Raji (cell line): Measurements from ENCODE around the gene DNAL1.

ENCODE experiments used
- POLR2A ChIP-seq: IDR thresholded peaks from 2 replicates; pipeline ENCODE4 v1.6.1; 2011; ENCODE audit warnings: low read depth, low read length, control low read depth; ENCODE audit not compliant: insufficient read depth

Gene DNAL1

DNA sequence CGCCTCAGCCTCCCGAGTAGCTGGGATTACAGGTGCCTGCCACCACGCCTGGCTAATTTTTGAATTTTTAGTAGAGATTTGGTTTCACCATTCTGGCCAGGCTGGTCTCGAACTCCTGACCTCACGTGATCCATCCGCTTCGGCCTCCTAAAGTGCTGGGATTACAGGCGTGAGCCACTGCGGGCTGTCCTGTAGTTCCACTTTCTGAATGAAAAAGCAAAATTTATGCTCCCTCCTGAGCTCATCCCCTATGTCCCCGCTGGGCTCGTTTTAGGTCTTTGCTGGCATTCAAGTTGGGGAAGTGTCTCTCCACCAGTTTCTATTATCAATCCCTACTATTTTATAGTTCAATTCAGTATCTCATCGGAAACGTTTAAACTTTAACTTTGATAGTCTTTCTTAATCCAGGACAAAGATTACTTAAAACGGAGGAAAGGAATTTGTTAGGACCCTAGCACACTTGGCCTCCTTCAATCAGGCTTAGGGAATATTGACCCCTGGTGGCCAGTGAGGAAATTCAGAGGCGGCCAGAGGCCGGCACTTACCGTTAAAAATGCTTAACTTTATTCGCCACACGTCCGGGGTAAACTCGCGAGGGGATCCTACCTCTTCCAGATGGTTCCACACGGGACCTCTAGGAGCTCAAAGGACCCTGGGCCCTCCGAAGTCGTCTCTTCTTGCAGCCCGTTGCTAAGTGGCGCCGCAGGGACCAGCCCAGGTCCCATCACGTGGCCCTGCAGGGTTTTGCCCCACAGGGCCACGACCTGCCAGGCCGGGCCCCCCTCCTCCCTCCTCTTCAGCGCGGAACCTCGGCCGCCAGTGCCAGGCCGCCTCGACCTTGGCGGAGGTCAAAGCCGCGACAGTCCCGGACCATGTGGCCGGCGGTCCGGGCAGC is 11.4 kb upstream of the DNAL1 start:
- no peak for TF ChIP-seq POLR2A

DNA sequence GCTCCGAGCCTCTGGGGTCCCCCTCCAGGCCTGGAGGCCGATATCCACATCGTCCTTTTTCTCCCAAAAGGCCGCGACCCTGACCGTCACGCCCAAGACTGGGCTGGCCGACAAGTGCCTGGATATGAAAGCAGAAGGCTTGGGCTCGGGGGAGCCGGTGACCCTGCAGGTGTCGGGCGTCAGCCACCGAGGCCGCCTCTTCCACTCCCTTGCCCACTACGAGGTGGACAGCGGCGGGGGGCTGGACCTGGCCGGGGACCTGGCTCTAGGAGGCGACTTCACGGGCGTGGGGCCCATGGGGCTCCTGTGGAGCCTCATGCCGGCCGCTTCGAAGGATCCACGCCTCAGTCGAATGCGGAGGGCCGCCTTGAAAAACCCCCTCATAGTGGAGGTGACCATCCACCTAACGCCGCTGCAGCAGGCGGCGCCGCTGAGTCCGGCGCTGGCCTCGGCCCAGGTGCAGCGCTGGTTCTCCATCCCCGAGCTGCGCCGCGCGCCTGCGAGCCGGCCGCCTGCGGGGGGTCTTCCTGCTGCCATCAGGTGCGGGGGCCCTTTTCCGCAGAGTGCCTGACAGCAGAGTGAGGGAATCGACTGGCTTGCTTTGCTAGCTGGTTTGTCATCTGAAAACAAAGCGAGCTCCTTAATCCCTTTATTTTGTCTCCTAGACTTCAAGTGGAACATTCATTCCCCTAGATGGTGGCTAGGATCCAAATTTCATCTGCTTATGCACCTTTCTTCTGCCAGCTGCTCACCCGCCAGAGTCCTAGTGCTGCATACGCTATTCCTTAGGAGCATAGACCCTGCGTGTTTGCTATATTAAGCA is 10.6 kb upstream of the DNAL1 start:
- no peak for TF ChIP-seq POLR2A

DNA sequence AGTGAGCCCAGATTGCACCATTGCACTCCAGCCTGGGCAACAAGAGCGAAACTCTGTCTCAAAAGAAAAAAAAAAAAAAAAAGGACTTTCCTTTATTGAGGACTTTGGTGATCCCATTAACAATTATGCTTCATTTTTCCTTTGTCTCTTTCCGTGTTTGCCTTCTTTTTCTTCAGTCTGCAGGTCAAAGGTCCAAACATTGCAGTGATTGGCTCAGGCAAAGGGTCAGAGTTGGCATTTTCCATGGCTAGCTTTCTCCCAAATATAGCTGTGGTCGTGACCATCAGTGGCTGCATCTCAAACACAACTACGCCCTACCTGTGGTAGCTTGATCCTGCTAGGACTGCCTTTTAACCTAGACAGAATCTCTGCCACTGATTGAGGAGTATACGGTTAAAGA is 7.0 kb upstream of the DNAL1 start:
- TF ChIP-seq POLR2A: no peak

DNA sequence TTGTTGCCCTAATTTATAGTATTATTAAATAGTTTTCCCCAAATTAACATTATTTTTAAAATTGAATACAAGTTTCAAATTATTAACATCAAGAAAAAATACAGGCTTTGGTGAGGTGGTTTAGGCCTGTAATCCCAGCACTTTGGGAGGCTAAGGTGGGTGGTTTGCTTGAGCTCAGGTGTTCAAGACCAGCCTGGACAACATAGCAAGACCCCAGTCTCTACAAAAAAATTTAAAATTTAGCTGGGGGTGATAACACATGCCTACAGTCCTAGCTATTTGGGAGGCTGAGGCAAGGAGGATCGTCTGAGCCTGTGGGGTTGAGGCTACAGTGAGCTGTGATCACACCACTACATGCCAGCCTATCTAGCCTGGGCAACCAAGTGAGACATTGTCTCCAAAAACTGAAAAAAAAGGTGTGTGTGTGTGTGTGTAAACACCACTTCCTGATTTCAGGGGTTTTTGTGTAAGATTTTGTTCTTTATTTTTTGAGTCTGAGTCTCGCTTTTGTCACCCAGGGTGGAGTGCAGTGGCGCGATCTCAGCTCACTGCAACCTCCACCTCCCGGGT is 3.9 kb upstream of the DNAL1 start:
- TF ChIP-seq POLR2A: no peak

DNA sequence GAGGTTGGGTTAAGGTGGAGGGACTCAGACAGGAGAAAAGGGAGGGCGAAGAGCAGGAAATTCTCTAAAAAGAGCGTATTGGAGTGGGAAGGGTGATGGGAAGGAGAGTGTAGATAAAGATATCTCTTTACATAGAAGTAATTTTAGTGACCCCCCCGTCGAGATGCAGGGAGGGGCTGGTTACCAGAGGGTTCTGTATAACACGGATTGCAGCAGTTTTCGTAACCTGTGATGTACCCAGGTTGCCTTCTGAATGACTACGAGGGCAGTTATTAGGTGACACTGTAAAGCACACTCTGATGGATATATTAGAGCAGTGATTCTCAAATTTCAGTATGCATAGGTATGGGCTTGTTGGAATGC is 443 bp downstream of the DNAL1 start:
- no peak for TF ChIP-seq POLR2A

DNA sequence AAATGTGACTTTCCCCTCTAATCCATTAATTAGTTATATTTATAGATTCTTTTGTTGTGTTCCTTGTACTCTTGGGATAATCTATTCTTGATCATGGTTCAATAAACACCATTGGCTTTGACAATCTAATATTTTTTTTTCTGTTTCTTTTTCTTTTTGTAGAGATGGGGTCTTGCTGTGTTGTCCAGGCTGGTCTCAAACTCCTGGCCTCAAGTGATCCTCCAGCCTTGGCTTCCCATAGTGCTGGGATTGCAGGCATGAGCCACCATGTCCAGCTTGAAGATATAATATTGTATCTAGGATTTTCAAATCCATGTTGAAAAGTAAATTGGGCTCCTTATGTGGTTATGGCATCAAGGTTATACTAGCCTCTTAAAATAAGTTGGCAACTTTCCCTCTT is 6.2 kb downstream of the DNAL1 start:
- no peak for TF ChIP-seq POLR2A

DNA sequence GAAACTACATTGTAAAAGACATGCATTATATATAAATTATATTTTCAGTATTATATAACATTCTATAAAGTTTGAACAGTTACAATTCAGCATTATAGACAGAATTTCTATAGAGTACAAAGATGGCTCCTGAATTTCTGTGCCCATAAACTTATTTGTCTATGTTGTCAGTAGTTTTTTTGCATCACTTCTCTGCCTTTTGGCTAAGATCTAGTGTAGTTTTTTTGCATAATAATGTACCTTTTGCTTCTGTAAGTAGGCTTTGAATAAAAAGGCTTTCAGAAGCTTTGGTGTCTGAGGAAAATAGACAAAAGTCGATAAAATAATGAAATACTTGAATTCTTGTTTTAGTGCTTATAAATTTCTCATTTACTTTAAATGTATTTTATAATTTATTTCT is 11.1 kb downstream of the DNAL1 start:
- no peak for TF ChIP-seq POLR2A

DNA sequence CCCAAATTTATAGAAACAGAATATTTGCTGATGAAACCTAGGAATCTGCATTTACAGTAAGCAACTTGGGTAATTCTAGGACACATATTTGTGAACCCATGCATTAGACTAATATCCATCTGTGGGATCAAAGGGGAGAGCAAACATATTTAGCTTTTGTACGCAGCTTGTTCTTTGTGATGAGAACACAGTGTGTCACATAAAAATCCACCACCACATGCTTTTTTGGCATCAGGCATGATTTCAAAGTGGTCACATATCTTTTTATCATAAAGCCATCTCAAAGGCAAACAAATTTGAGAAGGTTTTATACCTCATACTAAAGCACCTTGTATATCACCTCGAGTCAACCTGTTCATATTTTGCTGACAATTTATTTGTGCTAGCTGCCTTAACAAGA is 15.7 kb downstream of the DNAL1 start:
- no peak for TF ChIP-seq POLR2A

DNA sequence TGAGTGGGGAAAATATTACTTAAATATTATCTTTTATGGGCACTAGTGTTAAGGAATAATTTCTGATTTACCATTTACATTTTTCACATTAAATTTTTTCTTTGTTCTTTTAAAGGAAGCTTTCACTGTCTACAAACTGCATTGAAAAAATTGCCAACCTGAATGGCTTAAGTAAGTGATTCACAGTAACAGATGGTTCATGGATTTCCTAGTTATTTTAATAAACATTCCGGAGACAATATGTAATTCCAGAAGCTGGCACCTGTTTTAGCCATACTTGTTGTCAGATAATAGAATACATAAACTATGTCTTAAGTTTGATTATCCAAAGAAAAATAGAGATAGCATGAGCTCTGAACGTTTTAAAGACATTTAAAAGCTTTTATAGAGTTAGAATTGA is 17.1 kb downstream of the DNAL1 start:
- no peak for TF ChIP-seq POLR2A

DNA sequence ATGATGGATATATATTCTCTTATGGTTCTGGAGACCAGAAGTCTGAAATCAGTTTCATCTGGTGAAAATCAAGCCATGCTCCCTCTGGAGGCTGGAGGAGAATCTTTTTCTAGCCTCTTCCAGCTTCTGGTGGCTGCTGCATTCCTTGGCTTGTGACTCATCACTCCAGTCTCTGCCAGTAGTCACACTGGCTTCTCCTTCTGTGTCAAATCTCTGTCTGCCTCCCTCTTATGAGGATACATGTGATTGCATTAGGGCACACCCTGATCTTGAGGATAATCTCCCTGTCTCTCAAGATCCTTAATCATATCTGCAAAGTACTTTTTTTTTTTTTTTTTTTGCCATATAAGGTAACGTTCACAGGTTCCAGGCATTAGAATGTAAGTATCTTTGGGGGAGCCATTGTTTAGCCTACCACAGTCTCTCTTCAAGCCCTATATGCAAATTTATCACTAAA is 17.7 kb downstream of the DNAL1 start:
- no peak for TF ChIP-seq POLR2A

DNA sequence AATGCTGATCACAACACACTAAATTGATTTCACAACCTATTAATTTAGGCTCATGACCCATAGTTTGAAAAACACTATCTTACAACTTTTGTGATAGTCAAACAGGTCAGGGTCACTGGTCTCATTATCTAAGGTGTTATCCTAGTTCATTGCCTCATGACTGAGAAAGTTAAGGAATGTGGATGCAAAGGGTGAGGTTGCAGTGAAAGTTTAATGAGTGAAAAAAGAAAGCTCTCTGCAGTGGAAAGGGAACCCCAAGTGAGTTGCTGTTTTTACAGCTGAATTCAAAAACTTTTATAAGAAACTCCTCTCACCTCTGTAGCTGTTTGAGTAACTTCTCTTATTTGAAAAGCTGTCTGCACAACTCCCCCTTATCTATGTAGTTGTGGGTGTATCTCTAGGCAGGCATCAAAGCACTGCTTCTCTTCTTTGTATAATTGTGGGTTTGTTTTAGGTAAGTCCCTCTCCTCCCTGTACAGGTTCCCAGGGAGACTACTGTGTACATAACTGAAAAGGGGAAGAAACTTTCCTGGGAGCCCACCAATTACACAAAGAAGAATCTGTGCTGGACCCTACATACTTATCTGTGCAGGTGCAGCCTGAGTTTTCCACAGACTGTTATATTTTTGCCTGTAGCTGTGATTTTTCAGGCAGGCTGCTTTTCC is 18.9 kb downstream of the DNAL1 start:
- TF ChIP-seq POLR2A: no peak

DNA sequence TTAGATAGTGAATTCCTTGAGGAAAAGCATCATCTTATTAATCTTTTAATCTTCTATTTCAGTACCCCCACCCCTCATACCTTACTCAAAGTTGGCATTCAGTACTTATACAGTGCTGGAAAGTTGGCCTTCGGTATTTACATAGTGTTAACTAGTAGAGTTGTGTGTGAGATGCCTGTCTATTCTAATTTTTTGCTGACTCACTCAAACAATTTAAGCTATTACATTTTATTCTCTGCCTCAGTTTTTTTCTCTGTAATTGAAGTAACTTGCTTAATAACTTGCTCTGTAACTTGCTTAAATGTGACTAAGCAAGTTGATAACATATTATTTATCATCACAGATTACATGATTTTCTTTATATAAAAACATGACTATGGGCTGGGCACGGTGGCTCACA is 20.3 kb downstream of the DNAL1 start:
- no peak for TF ChIP-seq POLR2A

DNA sequence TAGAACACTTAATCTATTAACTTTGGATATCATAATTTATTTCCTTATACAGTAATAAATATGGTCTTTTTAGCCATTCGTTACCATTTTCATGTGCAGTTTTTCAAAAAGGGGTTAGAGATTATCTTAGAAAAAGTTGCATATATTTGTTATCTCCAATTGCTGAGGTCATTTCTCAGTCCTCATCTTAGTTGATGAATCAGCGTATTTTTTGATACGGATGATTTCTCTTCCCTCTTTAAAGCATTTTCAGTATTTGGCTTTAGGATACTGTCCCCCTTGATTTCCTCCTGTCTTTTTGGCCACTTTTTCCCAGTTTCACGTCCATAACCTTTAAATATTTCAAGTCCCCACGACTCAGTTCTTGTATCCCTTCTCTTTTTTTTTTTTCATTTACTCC is 21.8 kb downstream of the DNAL1 start:
- TF ChIP-seq POLR2A: no peak

DNA sequence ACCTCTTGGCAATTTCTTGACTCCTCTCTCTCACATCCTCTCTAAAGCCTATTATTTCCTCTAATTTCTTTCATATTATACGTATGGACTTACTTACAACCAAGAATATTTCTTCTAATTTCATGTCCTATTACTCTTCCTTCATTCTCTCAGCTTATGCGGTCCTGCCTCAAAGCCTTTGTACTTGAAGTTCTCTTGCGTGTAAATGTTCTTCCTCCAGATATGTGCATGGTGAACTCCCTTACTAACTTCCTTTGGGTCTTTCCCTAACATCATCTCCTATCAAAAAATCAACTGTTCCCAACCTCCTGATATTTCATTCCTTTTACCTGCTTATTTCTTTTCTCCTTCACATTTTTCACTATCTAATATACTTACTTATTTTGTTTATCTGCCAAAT is 23.1 kb downstream of the DNAL1 start:
- no peak for TF ChIP-seq POLR2A

DNA sequence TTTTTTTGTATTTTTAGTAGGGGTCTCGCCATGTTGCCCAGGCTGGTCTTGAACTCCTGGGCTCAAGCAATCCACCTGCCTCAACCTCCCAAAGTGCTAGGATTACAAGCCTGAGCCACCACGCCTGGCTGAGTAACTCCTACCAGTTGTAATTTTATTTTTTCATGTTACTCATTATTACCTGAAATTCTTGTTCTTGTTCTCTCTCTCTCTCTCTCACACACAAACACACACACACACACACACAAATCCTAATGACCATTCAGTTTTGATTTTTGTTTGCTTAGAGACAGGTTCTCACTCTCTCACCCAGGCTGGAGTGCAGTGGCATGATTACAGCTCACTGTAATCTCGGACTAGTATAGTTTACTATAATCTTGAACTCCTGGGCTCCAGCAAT is 30.2 kb downstream of the DNAL1 start:
- no peak for TF ChIP-seq POLR2A
